Measurements from ENCODE around the gene PIWIL1. TPM values are rescaled to one million over a fixed set of nuclear protein-coding genes. Genes with fewer than 3 reads are reported as not detected.

Gene PIWIL1
- total and polyA plus RNA-seq, 10 donors = 0.03 to 3.5 (median 0.61) TPM; not detected in 1

GRCh38 chr12:130362060-130362459 is 24.4 kb downstream of the PIWIL1 start:
- Histone ChIP-seq H3K4me3 (no peak overlapping the region), H3K4me1 (no peaks in the 10 kb centered on the region), H3K27ac (no peak overlapping the region), H3K36me3 (no peaks in the 10 kb centered on the region), H3K27me3 (replicated peaks in 1 of 7) (peaks cover 0 to 5% (median 0%) of the 10 kb centered on the region in 7 donors), H3K9me3 (no peaks in the 10 kb centered on the region)
- WGBS, 5 donors = 82 to 95% (median 91%) methylated on average over 5 of the region's 5 CpGs
- intact Hi-C loops (cut with DNase I; ENCODE audit: low total_unique reads) = no loop called here
- DNase-seq = no peak
- TF ChIP-seq POLR2AphosphoS5 (IDR thresholded peaks at IDR 0.05) (no peak), POLR2A (IDR thresholded peaks at IDR 0.05) (no peak), CTCF (IDR thresholded peaks at IDR 0.05 in 8 of 11, conservative IDR thresholded peaks at IDR 0.05 in 3 of 11) (no peak)

DNA sequence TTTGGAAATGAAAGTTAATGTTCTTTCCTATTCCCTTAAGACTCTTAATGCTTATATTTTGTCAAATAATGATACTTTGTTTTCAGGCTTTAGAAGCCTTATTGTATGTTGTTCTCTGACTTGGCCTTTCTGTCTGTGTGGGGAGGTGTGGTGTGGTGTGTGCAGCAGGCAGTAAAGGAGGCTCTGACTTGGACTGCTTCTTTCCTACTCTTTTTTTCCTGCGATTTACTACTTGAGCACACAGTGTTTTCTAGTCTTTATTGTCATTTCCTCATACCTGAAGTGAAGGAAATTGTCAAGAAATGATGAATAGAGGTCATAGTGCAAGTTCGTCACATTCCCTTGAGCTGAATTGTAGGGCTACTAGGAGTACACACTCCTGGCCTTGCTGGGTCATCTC is 26.9 kb downstream of the PIWIL1 start:
- Histone ChIP-seq H3K27ac (no peak overlapping the region), H3K4me3 (no peak overlapping the region), H3K4me1 (no peaks in the 10 kb centered on the region), H3K27me3 (replicated peaks in 1 of 7) (no peaks in the 10 kb centered on the region), H3K36me3 (no peaks in the 10 kb centered on the region), H3K9me3 (no peaks in the 10 kb centered on the region)
- 70 to 87% (median 76%) methylated on average over 2 of the region's 2 CpGs for WGBS, 5 donors
- DNase-seq = no peak
- TF ChIP-seq POLR2AphosphoS5 (IDR thresholded peaks at IDR 0.05) (no peak), CTCF (IDR thresholded peaks at IDR 0.05 in 8 of 11, conservative IDR thresholded peaks at IDR 0.05 in 3 of 11) (no peak), POLR2A (IDR thresholded peaks at IDR 0.05) (no peak)
- intact Hi-C loops (cut with DNase I; ENCODE audit: low total_unique reads) = no loop called here

- no peaks in the 10 kb centered on the region for H3K27me3 ChIP-seq (replicated peaks in 1 of 7)
- no peaks in the 10 kb centered on the region for H3K9me3 ChIP-seq
- whole genome bisulfite sequencing, 5 donors = 74 to 80% (median 76%) methylated on average over 7 of the region's 7 CpGs
- H3K27ac ChIP-seq = no peak overlapping the region
- DNase-seq = no peak
- intact Hi-C loops (cut with DNase I; ENCODE audit: low total_unique reads) = no loop called here
- H3K36me3 ChIP-seq = no peaks in the 10 kb centered on the region
- no peaks in the 10 kb centered on the region for H3K4me1 ChIP-seq
- no peak for TF ChIP-seq POLR2AphosphoS5 (IDR thresholded peaks at IDR 0.05)
- TF ChIP-seq CTCF (IDR thresholded peaks at IDR 0.05 in 8 of 11, conservative IDR thresholded peaks at IDR 0.05 in 3 of 11) = no peak
- no peak for TF ChIP-seq POLR2A (IDR thresholded peaks at IDR 0.05)
- no peak overlapping the region for H3K4me3 ChIP-seq
Measured at GRCh38 chr12:130366159-130366558, 28.5 kb downstream of the PIWIL1 start.

DNA sequence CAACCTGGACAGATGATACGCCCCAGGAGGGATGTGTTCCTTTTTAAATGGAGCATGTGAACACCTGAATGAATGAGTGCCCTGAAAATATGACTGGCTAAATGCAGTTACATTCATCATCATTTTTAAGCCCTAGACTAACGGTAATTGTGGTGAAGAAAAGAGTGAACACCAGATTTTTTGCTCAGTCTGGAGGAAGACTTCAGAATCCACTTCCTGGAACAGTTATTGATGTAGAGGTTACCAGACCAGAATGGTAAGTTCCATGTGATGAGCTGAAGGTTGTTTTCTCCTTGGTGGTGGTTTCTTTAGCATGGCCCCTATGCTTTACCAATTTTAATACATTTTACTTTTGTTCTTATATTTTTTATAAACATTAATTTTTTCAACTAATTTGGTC is 29.3 kb downstream of the PIWIL1 start:
- H3K27ac ChIP-seq = no peak overlapping the region
- H3K9me3 ChIP-seq = no peaks in the 10 kb centered on the region
- H3K27me3 ChIP-seq (replicated peaks in 1 of 7) = no peaks in the 10 kb centered on the region
- WGBS, 5 donors = 74 to 84% (median 78%) methylated on average over 2 of the region's 2 CpGs
- H3K4me3 ChIP-seq = no peak overlapping the region
- intact Hi-C loops (cut with DNase I; ENCODE audit: low total_unique reads) = no loop called here
- no peaks in the 10 kb centered on the region for H3K4me1 ChIP-seq
- H3K36me3 ChIP-seq = no peaks in the 10 kb centered on the region
- DNase-seq = no peak
- TF ChIP-seq POLR2AphosphoS5 (IDR thresholded peaks at IDR 0.05) = no peak
- no peak for TF ChIP-seq CTCF (IDR thresholded peaks at IDR 0.05 in 8 of 11, conservative IDR thresholded peaks at IDR 0.05 in 3 of 11)
- no peak for TF ChIP-seq POLR2A (IDR thresholded peaks at IDR 0.05)

All from spleen (tissue), 11 donors.